GM13977 (cell line): Measurements from ENCODE around the gene LMBRD2.
"Not testable (repeated sequence)": the region's sequence is repeated elsewhere in the genome, so short reads cannot be mapped to it uniquely, and the experiment has no call there.

Source experiments
- DNase-seq: peaks from one replicate; pipeline ENCODE4 v3.0.0; 2012; ENCODE audit warnings: low spot score
- CTCF ChIP-seq: IDR thresholded peaks from 2 replicates; pipeline ENCODE4 v1.5.1; 2012; ENCODE audit warnings: mild to moderate bottlenecking, control low read depth; ENCODE audit not compliant: insufficient read depth; ENCODE audit errors: extremely low read depth, missing control alignments
- in situ Hi-C: fragments of 300-500 bp; cut with MboI; formaldehyde crosslinking; loops from one replicate; pipeline ENCODE4 v1.12.0; 2022; ENCODE audit warnings: low sequenced_read_pairs, low pct_unique_long_range_greater_than_20kb, mixed read lengths, inconsistent platforms; ENCODE audit not compliant: unreplicated experiment

LMBRD2 gene

GRCh38 chr5:36151434-36152323 is at the start of gene LMBRD2, which contains the start of gene SKP2:
Gene LMBRD2 (minus strand): TSS chr5:36151887. CDS start chr5:36143349, 8,538 bp downstream.
Gene SKP2 (plus strand): TSS chr5:36152111. CDS start chr5:36152263, 152 bp downstream.
- peak; percentile 94 for DNase-seq
- in situ Hi-C loops: no loop called here

GRCh38 chr5:36200513-36200912 is 48.8 kb upstream of the LMBRD2 start:
- in situ Hi-C loops: no loop called here
- no peak for DNase-seq
- no peak for TF ChIP-seq CTCF

More at GRCh38 chr5:36151434-36152323, at the start of gene LMBRD2, which contains the start of gene SKP2:
- no peak for TF ChIP-seq CTCF

- in situ Hi-C loops: no loop called here
- DNase-seq: no peak
- TF ChIP-seq CTCF: no peak
Measured at GRCh38 chr5:36199620-36200019, 47.9 kb upstream of the LMBRD2 start.

- in situ Hi-C loops: not testable (repeated sequence)
Measured at GRCh38 chr5:36198783-36199182, 47.1 kb upstream of the LMBRD2 start.

GRCh38 chr5:36198281-36198680 is 46.6 kb upstream of the LMBRD2 start:
- in situ Hi-C loops: no loop called here
- no peak for TF ChIP-seq CTCF

More at GRCh38 chr5:36198783-36199182, 47.1 kb upstream of the LMBRD2 start:
- DNase-seq: not testable (repeated sequence)

GRCh38 chr5:36193746-36194145 is 42.1 kb upstream of the LMBRD2 start:
- in situ Hi-C loops: no loop called here
- no peak for TF ChIP-seq CTCF
- DNase-seq: no peak

More at GRCh38 chr5:36198281-36198680, 46.6 kb upstream of the LMBRD2 start:
- DNase-seq: no peak

GRCh38 chr5:36184408-36184807 is 32.7 kb upstream of the LMBRD2 start:
- in situ Hi-C loops, DNase-seq: not testable (repeated sequence)
